T-helper 2 cell treated with Interferon-gamma antibody and Interleukin-4, amounts not matched to agents 5 μg/mL and 100 μg/mL, for 36 hours (primary cell): ENCODE results near the gene XIAP.
A peak's percentile ranks its signal among the peaks of the same experiment; 100 is the strongest.

Experiments used
- DNase-seq: peaks from one replicate; pipeline ENCODE4 v3.0.0; 2021; ENCODE audit warnings: low spot score
- H3K27ac Mint-ChIP-seq: one replicate; pipeline ENCODE4 v1.8.0; 2021; ENCODE audit warnings: mild to moderate bottlenecking, mixed read lengths
- H3K27me3 Mint-ChIP-seq: one replicate; pipeline ENCODE4 v1.8.0; 2021; ENCODE audit warnings: low read depth, mixed read lengths
- H3K36me3 Mint-ChIP-seq: one replicate; pipeline ENCODE4 v1.8.0; 2021; ENCODE audit warnings: low read depth, mixed read lengths
- H3K4me1 Mint-ChIP-seq: one replicate; pipeline ENCODE4 v1.8.0; 2021; ENCODE audit warnings: low read depth, mixed read lengths
- H3K4me3 Mint-ChIP-seq: one replicate; pipeline ENCODE4 v1.8.0; 2022; ENCODE audit warnings: mild to moderate bottlenecking, moderate library complexity, mixed read lengths
- H3K9me3 Mint-ChIP-seq: one replicate; pipeline ENCODE4 v1.8.0; 2021; ENCODE audit warnings: mixed read lengths

The XIAP gene

DNA sequence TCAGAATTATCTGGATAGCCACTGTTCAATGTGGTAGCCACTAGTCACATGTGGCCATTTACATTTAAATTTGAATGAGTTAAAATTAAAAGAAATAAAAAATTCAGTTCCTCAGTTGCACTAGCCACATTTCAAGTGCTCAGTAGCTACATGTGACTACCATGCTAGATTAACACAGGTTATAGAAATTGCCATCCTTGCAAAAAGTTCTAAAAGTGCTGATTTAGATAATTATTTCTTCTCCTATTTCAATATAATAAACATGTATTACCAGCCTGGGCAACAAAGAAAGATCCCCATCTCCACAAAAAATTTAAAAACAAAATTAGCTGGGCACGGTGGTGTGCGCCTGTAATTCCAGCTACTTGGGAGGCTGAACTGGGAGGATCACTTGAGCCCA, 90.0 kb downstream of the XIAP start:
- Mint-ChIP-seq H3K36me3 (no peaks in the 10 kb centered on the region), H3K27ac (no peak overlapping the region), H3K27me3 (no peaks in the 10 kb centered on the region), H3K4me1 (no peaks in the 10 kb centered on the region), H3K9me3 (no peaks in the 10 kb centered on the region), H3K4me3 (no peak overlapping the region)
- no peak for DNase-seq

DNA sequence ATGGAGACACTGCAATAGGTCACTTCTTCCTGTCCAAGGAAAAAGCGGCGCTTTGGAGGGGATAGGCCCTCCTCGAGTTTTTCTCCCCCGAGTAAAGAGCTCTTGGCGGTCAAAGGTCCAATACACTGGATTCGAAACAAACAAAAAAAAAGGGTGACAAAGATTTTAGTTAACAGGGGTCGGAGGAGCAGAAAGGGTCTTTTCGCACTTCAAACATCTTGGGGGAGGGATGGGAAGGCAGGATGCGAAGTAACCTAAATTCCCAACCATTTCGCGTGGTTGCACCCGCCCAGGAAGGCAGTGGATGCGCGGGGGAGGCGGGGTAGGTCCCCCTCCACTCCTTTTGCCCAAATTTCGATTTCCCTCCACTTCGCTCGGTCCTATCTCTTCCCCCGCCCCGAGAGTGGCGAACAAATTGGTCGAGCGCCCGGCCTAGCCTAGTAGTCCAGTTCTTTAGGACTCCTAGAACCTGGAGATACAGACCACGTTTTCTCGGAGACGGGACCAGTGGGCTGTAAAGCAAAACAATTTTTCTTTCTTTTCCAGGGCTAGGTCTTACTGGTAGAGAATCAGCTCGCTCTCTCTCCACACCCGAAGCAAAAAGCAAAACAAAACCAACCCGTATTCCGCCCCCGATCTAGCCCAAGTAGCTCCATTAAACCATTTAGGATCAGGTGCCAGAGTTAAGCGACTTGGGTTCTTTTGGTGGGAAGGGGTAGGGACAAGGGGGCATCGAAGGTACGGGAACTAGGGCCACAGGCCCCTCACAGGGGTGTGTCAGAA, 99.6 kb downstream of the XIAP start:
- Mint-ChIP-seq H3K9me3 (no peaks in the 10 kb centered on the region), H3K36me3 (peaks cover 12% of the 10 kb centered on the region), H3K4me3 (peak overlapping the region; percentile 95), H3K27me3 (no peaks in the 10 kb centered on the region), H3K27ac (peak overlapping the region; percentile 99), H3K4me1 (peaks cover 12% of the 10 kb centered on the region)
- DNase-seq, result peak; percentile 8

DNA sequence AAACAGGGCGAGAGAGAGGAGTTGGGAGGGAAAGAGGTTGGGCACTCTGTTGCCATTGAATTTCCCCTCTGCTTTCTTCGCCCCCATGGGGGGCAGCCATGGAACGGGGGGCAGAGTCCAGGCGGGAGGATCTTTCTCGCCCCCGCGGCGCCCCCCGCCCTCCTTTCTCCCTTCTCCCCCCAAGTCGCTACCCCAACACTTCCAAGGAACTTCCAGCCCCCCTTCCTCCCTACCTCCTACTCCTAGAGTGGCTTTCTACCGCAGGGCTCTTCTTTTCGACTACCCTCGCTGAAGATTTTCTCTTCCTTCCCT, 101.1 kb downstream of the XIAP start:
- Mint-ChIP-seq H3K27ac (peak overlapping the region; percentile 99), H3K9me3 (no peaks in the 10 kb centered on the region), H3K36me3 (peaks cover 12% of the 10 kb centered on the region), H3K4me1 (peaks cover 19% of the 10 kb centered on the region), H3K27me3 (no peaks in the 10 kb centered on the region), H3K4me3 (peak overlapping the region; percentile 95)
- no peak for DNase-seq

DNA sequence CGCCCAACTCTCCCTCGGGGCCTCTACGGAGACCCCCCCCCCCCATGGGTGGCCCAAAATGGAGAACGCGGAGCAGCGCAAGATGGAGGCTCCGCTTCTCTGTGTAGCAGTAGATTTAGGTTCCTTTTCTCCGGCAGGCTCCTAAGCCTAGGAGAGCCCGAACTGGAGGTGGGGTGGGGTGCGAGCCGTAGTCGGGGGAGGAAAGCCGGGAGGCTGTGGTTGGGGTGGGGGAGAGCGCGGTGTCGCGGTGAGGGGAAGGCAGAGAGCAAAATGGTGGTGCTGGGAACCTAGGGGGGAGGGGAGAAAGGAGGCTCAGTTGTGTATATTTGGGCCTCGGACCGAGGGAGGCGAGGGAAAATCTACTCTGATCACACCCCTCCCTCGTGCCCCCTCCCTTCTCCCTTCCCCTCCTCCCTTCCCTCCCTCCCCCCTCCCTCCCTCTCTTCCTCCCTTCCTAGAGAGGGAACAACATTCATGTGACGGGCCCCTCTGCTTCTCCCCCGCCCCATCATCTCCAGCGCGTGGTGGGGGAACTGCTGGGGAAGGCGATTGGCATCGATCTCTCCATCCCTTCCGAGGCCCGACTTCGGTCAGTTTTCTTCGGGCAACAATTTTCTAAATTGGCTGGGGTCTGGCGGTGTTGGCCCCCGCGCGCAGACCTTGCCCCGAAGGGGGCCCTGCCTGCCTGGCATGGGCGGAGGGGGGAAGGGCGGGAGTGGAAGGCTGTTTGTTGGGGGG, 101.6 kb downstream of the XIAP start, which contains the start of gene STAG2:
STAG2 (plus strand) TSS at position 439 of the 738 bp plus-strand sequence. CDS start 60,922 bp downstream, outside the sequence.
- Mint-ChIP-seq H3K27me3 (no peaks in the 10 kb centered on the region), H3K36me3 (peaks cover 14% of the 10 kb centered on the region), H3K4me1 (peaks cover 21% of the 10 kb centered on the region), H3K9me3 (no peaks in the 10 kb centered on the region), H3K4me3 (peak within 1 kb of the TSS; percentile 95), H3K27ac (peak within 1 kb of the TSS; percentile 99)
- DNase-seq, result peak; percentile 56

DNA sequence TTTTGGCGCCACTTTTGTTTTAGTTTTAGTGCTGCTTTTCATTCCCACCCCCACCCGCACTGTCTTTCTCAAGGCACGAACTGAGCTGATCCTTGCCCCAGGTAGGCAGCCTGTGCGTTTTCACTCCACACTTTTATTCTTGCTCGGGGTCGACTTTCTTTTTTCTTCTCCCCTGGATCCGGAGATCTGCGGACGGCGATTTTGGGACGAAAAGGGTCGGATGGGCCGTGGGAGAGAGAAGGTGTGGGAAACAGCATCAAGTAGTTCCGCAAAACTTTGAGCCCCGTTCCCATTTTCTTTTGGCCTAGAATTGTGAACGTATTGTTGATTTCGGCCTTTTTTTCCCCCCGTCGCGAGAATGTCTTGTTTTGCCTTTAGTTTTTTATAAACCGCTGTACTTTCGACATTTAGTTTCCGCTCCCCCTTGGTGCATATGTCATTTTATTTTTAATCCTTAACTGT, 102.2 kb downstream of the XIAP start:
- peaks cover 16% of the 10 kb centered on the region for H3K36me3 Mint-ChIP-seq
- H3K27me3 Mint-ChIP-seq, result no peaks in the 10 kb centered on the region
- H3K4me1 Mint-ChIP-seq, result peaks cover 25% of the 10 kb centered on the region
- H3K27ac Mint-ChIP-seq, result peak overlapping the region; percentile 99
- peak overlapping the region; percentile 95 for H3K4me3 Mint-ChIP-seq
- no peak for DNase-seq
- H3K9me3 Mint-ChIP-seq, result no peaks in the 10 kb centered on the region

DNA sequence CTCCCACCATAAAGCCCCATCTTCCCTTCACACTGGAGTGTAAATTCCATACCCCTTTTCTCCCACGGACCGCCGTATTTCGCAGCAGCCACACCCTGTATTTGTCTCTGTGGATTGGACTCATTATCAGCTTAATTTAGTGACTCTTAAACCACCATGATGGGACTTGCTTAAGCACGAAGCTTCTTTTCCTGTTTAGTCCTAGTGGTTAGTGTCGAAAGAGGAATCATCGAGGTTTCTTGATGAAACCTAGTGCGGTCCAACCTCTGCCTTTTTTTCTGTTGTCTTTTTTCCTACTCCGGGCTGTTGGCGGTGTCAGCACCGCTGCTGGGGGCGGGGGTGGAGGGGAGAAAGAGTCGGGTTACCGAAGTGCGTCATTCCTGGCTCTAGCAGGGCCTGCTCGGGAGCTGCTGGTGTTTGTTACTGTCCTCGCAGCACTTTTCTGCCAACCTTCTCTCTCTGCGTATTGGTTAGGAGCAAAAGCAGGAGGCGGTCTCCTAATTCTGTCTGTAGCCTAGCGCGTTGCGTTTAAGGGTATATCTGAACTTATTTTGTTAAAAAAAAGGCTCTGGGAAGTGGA, 103.0 kb downstream of the XIAP start:
- Mint-ChIP-seq H3K9me3 (no peaks in the 10 kb centered on the region), H3K27me3 (no peaks in the 10 kb centered on the region), H3K27ac (peak overlapping the region; percentile 99), H3K4me1 (peaks cover 25% of the 10 kb centered on the region), H3K36me3 (peaks cover 16% of the 10 kb centered on the region), H3K4me3 (peak overlapping the region; percentile 95)
- DNase-seq, result peak; percentile 84
